ENCODE measurements around the gene RNF166.

The RNF166 gene

GRCh38 chr16:88723911-88724310 lies 17.7 kb upstream of the RNF166 start:
- no peak for DNase-seq (ENCODE audit: low spot score)
- no peak for FAIRE-seq

- FAIRE-seq (no peak), DNase-seq (ENCODE audit: low spot score) (no peak)
Observed at GRCh38 chr16:88723507-88723887, 17.3 kb upstream of the RNF166 start.

- FAIRE-seq (no peak), DNase-seq (ENCODE audit: low spot score) (no peak)
Observed at GRCh38 chr16:88722784-88723506, 16.7 kb upstream of the RNF166 start.

GRCh38 chr16:88721815-88722755 lies 15.9 kb upstream of the RNF166 start:
- FAIRE-seq: no peak
- DNase-seq (ENCODE audit: low spot score): no peak

GRCh38 chr16:88721236-88721635 lies 15.0 kb upstream of the RNF166 start:
- DNase-seq (ENCODE audit: low spot score) (no peak), FAIRE-seq (no peak)

GRCh38 chr16:88720396-88720970 lies 14.3 kb upstream of the RNF166 start:
- FAIRE-seq (no peak), DNase-seq (ENCODE audit: low spot score) (no peak)

GRCh38 chr16:88719933-88720296 lies 13.7 kb upstream of the RNF166 start:
- DNase-seq (ENCODE audit: low spot score) (no peak), FAIRE-seq (no peak)

DNA sequence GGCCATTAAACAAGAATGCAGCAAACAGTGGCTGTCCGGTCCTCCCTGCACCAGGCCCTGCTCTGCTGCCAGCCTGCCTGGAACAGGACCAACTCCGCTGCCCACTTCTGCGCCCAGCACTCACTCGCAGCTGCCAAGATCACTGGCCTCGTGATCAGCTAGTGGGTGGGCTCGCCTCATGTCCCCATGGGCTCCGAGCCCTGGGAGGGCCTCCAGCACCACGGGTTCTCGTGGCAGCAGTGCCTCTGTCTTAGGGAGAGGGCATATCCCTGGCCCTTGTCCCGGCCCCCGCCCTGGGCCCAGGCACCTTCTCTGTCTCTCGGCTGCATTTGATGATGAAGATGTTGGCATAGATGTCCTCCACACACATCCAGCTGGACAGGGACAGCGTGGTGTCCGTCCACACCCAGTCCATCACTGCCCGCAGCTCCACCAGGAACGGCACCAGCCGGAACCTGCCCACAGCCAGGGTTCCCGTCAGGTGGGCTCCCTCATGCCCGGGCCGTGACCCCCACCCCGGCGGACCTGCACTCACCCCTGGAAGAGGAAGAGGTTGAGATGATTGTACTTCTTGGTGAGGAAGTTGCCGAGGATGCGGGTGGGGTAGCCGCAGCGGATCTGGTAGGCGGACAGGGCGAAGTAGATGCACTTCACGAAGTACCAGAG lies 13.2 kb upstream of the RNF166 start:
- no peak for DNase-seq (ENCODE audit: low spot score)
- no peak for FAIRE-seq

DNA sequence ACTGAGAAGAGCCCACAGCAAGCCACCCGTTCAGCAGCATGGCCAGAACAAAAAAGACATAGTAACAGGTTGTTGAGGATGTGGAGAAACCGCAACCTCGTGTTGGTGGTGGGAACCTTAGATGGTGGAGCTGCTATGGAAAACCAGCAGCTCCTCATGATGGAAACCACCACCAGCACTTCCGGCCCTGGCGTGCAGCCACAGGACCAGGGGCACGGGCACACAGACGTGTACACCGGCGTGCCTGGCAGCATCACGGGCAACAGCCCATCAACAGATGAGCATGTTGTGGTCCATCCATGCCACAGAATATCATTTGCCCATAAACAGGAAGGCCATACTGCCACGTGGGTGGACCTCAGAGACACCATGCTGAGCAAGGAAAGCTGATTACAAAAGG lies 12.0 kb upstream of the RNF166 start:
- DNase-seq (ENCODE audit: low spot score) (no peak), FAIRE-seq (no peak)

- DNase-seq (ENCODE audit: low spot score): no peak
- no peak for FAIRE-seq
Observed at GRCh38 chr16:88716601-88717001, 10.4 kb upstream of the RNF166 start.

DNA sequence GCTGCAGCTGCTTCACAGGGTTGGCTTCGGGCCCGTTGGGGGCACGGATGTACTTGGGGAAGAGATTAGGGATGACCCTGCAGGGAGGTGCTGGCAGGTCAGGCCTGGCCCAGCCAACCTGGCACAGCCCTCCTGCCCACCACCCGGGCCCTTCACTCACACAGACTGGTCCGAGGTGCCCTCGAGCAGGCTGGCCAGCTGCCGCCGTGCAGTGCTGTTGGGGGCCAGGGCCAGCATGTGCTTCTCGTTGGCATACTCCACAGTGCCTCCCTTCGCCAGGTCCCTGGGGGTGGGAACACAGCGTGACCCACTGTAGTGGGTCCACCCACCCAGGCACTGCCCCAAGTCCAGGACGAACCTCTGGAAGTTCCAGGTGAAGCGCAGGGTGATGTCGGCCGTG lies 10.0 kb upstream of the RNF166 start:
- FAIRE-seq (no peak), DNase-seq (ENCODE audit: low spot score) (no peak)

GRCh38 chr16:88715312-88716190 lies 9.3 kb upstream of the RNF166 start:
- no peak for DNase-seq (ENCODE audit: low spot score)
- FAIRE-seq: no peak

DNA sequence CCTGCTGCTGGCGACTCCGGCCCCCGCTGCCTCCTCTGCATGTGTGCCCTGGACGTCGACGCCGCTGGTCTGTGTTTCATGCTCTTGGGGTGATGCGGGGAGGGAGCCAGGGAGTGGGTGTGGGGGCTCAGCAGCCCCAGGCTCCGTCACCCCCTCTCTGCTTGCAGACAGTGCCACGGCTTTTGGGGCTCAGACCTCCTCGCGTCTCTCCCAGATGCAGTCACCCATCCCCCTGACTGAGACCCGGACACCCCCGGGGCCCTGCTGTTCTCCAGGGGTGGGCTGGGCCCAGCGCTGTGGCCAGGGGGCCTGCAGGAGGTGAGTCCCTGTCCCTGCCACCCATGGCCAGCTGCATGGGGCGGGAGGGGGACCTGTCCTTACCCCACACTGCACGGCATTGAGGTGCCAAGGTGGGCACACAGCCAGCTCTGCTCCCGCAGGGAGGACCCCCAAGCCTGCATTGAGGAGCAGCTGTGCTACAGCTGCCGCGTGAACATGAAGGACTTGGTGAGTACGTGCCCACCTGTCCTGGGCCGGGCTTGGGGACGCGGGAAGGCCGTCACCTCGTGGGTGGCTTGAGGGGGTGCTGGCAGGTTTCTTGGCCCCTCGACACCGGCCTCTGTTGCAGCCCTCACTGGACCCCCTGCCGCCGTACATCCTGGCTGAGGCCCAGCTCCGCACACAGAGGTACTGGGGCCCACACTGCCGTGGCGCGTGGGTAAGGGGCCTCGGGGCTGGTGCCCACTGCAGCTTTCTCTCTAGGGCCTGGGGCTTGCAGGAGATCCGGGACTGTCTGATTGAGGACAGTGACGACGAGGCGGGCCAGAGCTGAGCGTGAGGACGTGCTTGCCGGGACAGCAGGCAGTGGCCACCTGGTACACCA lies 8.5 kb upstream of the RNF166 start:
- DNase-seq (ENCODE audit: low spot score) (no peak), FAIRE-seq (no peak)

DNA sequence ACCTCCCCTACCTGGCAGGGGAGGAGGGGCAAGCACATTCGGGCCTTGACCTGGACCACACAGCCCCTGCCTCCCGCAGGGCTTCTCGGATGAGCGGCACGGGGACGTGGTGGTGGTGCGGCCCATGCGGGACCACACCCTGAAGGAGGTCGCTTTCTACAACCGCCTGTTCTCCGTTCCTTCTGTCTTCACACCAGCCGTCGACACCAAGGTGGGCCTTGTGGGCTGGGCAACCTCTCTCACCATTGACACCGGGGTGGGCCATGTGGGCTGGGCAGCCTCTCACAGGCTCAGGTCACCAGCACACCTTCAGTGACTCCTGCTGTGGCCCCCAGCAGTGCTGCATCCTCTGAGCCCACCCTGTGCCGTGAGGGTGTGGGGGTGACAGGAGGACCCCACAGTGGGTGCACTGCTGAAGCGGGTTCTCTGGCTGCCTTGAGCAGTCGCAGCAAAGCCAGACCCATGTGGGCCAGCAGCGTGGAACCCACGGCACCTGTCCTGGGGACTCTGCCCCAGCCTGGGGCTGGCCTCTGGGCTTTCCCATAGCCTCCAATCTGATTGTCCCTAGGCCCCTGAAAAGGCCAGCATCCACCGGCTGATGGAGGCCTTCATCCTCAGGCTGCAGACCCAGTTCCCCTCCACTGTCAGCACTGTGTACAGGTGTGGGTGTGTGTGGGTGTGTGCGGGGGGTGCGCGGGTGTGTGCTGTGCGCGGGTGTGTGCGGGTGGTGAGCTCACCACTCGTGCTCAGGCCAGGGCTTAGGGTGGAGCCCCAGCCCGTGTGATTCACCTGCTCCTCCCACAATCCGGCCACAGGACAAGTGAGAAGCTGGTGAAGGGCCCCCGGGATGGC lies 7.6 kb upstream of the RNF166 start:
- FAIRE-seq (no peak), DNase-seq (ENCODE audit: low spot score) (no peak)

GRCh38 chr16:88713054-88713453 lies 6.8 kb upstream of the RNF166 start:
- DNase-seq (ENCODE audit: low spot score) (no peak), FAIRE-seq (no peak)

GRCh38 chr16:88712362-88712979 lies 6.3 kb upstream of the RNF166 start:
- no peak for DNase-seq (ENCODE audit: low spot score)
- no peak for FAIRE-seq

DNA sequence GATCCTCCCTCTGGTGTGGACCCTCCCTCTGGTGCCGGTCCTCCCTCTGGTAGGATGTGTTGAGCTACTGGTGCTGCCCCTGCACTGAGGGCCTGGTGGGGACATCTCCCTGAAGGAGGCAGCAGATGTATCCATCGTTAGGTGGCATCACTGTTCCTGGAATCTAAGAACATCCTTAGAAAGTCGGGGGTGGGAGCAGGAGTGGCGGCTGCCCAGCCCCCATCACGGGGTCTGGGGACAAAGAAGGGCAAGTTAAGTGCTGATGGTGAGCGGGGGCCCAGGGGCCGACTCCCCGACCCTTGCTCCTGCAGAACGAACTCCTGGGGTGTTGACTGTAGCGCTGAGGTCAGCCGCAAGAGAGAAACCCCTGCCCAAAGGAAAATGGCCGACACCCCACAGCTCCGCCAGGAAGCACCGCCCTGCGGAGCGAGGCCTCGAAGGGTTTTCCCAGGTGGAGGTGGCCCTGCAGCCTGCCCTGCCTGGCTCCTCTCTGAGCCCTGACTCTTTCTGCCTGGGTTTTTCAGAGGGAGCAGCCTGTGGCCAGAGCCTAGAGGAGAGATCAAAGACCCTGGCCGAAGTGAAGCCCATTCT lies 5.6 kb upstream of the RNF166 start:
- DNase-seq (ENCODE audit: low spot score): no peak
- no peak for FAIRE-seq

- no peak for FAIRE-seq
- DNase-seq (ENCODE audit: low spot score): no peak
Observed at GRCh38 chr16:88710556-88710955, 4.3 kb upstream of the RNF166 start.

Data from urothelium cell line (cell line).